A673 (cell line): ENCODE data around the gene CFP. TPM values are rescaled to one million over a fixed set of nuclear protein-coding genes. Genes with fewer than 3 reads are reported as not detected.

ENCODE experiments used
- BruUV-seq: library from RNA; stranded (reverse); fragments of 400-500 nt; replicated peaks from 2 replicates; lab custom pipeline; 2021; lab: Mats Ljungman, UMichigan
- CTCF ChIA-PET: fragments of 300-600 bp; sonication (Branson Sonifier 250); formaldehyde crosslinking; loops from one replicate; lab custom pipeline; 2022; ENCODE audit warnings: antibody characterized with exemption; lab: Charles Lee
- POLR2A ChIA-PET: fragments of 300-600 bp; sonication (Branson Sonifier 250); formaldehyde crosslinking; loops from one replicate; lab custom pipeline; 2022; ENCODE audit warnings: antibody characterized with exemption; ENCODE audit not compliant: low non-redundant PET; lab: Charles Lee
- DNase-seq: peaks from one replicate; pipeline ENCODE4 v3.0.0-alpha.2; 2015; ENCODE audit warnings: low spot score
- H3K27ac ChIP-seq: fragments of 200-600 bp; sonication (generic); 2 replicates; pipeline ENCODE4 v1.5.1; 2016; ENCODE audit warnings: mixed run types, low read depth, mild to moderate bottlenecking, mixed read lengths, antibody characterized with exemption, low read length; ENCODE audit not compliant: poor library complexity, severe bottlenecking
- H3K27me3 ChIP-seq: fragments of 200-600 bp; sonication (generic); replicated peaks from 2 replicates; pipeline ENCODE4 v1.6.1; 2017; ENCODE audit warnings: mixed run types, low read depth, mild to moderate bottlenecking, mixed read lengths, antibody characterized with exemption, low read length; ENCODE audit not compliant: insufficient read depth, poor library complexity
- H3K36me3 ChIP-seq: fragments of 200-600 bp; sonication (generic); 2 replicates; pipeline ENCODE4 v1.6.1; 2016; ENCODE audit warnings: mixed run types, mild to moderate bottlenecking, mixed read lengths, antibody characterized with exemption, low read length; ENCODE audit not compliant: insufficient read depth, poor library complexity, severe bottlenecking
- H3K4me1 ChIP-seq: fragments of 200-600 bp; sonication (generic); 2 replicates; pipeline ENCODE4 v1.6.1; 2017; ENCODE audit warnings: mixed run types, mild to moderate bottlenecking, mixed read lengths, antibody characterized with exemption, low read length; ENCODE audit not compliant: insufficient read depth, poor library complexity, severe bottlenecking
- H3K4me3 ChIP-seq: fragments of 200-600 bp; sonication (generic); 2 replicates; pipeline ENCODE4 v1.5.1; 2016; ENCODE audit warnings: low read depth, mixed run types, mild to moderate bottlenecking, mixed read lengths, low read length; ENCODE audit not compliant: poor library complexity, severe bottlenecking
- H3K9me3 ChIP-seq: fragments of 200-600 bp; sonication (generic); 2 replicates; pipeline ENCODE4 v1.6.1; 2016; ENCODE audit warnings: mixed run types, low read depth, mild to moderate bottlenecking, mixed read lengths, antibody characterized with exemption, low read length; ENCODE audit not compliant: poor library complexity, severe bottlenecking
- CTCF ChIP-seq: fragments of 300-800, 200-600 bp; sonication (generic); conservative IDR thresholded peaks from 2 replicates; pipeline ENCODE4 v1.5.1; 2017; ENCODE audit warnings: low read depth, mild to moderate bottlenecking, antibody characterized with exemption, low read length, moderate library complexity, mixed read lengths
- EZH2 ChIP-seq: fragments of 200-600 bp; sonication (generic); IDR thresholded peaks from 2 replicates; pipeline ENCODE4 v1.6.1; 2017; ENCODE audit warnings: borderline replicate concordance, low read depth, mild to moderate bottlenecking, mixed read lengths, antibody characterized with exemption, low read length; ENCODE audit not compliant: poor library complexity, severe bottlenecking
- intact Hi-C: fragments of 100-400 bp; cut with micrococcal nuclease; formaldehyde crosslinking; loops from one replicate; pipeline ENCODE4 v1.10.0; 2022; ENCODE audit not compliant: unreplicated experiment
- total RNA-seq: library from RNA; stranded (reverse); gene quantifications from 2 replicates; pipeline ENCODE4 v1.2.3, GENCODE V29; 2021

The CFP gene
- total RNA-seq, 1 experiment from 2014 or later = 2.3 TPM

GRCh38 chrX:47659421-47659726 lies 29.6 kb upstream of the CFP start:
- Histone ChIP-seq H3K4me3 (peak overlapping the region; percentile 62), H3K4me1 (peaks cover 4% of the 10 kb centered on the region), H3K9me3 (no peaks in the 10 kb centered on the region), H3K36me3 (peaks cover 16% of the 10 kb centered on the region), H3K27ac (peak overlapping the region; percentile 97), H3K27me3 (no peaks in the 10 kb centered on the region)
- POLR2A ChIA-PET = no interaction called here
- TF ChIP-seq EZH2 (no peak), CTCF (no peak)
- no peak for DNase-seq
- intact Hi-C loops = loop anchor here (10.0 kb wide), 1 partner anchor 175 kb away; the partner anchor contains the start of gene ZNF81
- BruUV-seq = TSS peak; percentile 94
- CTCF ChIA-PET = no interaction called here

GRCh38 chrX:47658684-47659420 lies 29.1 kb upstream of the CFP start, which contains the start of gene UXT:
TSS of gene UXT (minus strand) at chrX:47659180. CDS start at chrX:47658927, 253 bp downstream.
- no peaks in the 10 kb centered on the region for H3K27me3 ChIP-seq
- CTCF ChIA-PET = no interaction called here
- peak within 1 kb of the TSS; percentile 62 for H3K4me3 ChIP-seq
- peak within 1 kb of the TSS; percentile 97 for H3K27ac ChIP-seq
- intact Hi-C loops = loop anchor here (10.0 kb wide), 1 partner anchor 176 kb away; the partner anchor contains the start of gene ZNF81
- peaks cover 17% of the 10 kb centered on the region for H3K36me3 ChIP-seq
- DNase-seq = peak; percentile 96
- BruUV-seq = no TSS peak
- peaks cover 4% of the 10 kb centered on the region for H3K4me1 ChIP-seq
- no peak for TF ChIP-seq EZH2
- TF ChIP-seq CTCF = no peak
- H3K9me3 ChIP-seq = no peaks in the 10 kb centered on the region
- POLR2A ChIA-PET = no interaction called here

GRCh38 chrX:47658301-47658683 lies 28.6 kb upstream of the CFP start:
- Histone ChIP-seq H3K36me3 (peaks cover 21% of the 10 kb centered on the region), H3K27ac (peak overlapping the region; percentile 97), H3K4me1 (peaks cover 4% of the 10 kb centered on the region), H3K4me3 (peak overlapping the region; percentile 62), H3K9me3 (no peaks in the 10 kb centered on the region), H3K27me3 (no peaks in the 10 kb centered on the region)
- CTCF ChIA-PET = no interaction called here
- no peak for TF ChIP-seq CTCF
- no peak for TF ChIP-seq EZH2
- TSS peak; percentile 57 for BruUV-seq
- intact Hi-C loops = loop anchor here (10.0 kb wide), 1 partner anchor 177 kb away; the partner anchor contains the start of gene ZNF81
- DNase-seq = no peak
- POLR2A ChIA-PET = no interaction called here
